Transverse colon (tissue), 3 donors: Measurements from ENCODE around the gene USF1.

ENCODE experiments used
- POLR2A ChIP-seq: fragments of 450-650 bp; IDR thresholded peaks from one replicate; pipeline ENCODE4 v1.6.1; 2016; ENCODE audit warnings: antibody characterized with exemption, mild to moderate bottlenecking, moderate library complexity
- TF ChIP-seq, protein P1 (sequence below), 5 experiments: fragments of 200-600 bp in 3 of 5; fragments of 450-650 bp in 2 of 5; sonication (generic) in 3 of 5; IDR thresholded peaks; 1 replicate in 2 of 5; 2 replicates in 3 of 5; pipeline ENCODE4 v1.5.1; 2016 to 2017; ENCODE audit warnings: antibody characterized with exemption in 5 of 5, inconsistent platforms in 3 of 5, mild to moderate bottlenecking in 2 of 5, moderate library complexity in 1 of 5

DNA sequence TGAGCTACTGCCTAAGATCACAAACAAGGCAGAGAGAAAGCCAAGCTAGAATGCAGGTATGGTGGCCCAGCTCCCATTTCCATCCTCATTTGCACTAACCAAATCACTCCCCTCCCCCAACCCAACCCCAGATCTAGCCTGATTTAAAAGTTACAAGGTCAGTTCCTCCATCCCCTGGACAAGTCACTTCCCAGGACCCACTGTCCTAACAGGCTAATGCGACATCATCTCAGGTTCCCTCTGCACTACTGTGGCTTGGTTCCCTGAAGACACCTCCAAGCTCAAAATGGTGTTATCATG, 27.2 kb downstream of the USF1 start:
- TF ChIP-seq, protein P1, sequence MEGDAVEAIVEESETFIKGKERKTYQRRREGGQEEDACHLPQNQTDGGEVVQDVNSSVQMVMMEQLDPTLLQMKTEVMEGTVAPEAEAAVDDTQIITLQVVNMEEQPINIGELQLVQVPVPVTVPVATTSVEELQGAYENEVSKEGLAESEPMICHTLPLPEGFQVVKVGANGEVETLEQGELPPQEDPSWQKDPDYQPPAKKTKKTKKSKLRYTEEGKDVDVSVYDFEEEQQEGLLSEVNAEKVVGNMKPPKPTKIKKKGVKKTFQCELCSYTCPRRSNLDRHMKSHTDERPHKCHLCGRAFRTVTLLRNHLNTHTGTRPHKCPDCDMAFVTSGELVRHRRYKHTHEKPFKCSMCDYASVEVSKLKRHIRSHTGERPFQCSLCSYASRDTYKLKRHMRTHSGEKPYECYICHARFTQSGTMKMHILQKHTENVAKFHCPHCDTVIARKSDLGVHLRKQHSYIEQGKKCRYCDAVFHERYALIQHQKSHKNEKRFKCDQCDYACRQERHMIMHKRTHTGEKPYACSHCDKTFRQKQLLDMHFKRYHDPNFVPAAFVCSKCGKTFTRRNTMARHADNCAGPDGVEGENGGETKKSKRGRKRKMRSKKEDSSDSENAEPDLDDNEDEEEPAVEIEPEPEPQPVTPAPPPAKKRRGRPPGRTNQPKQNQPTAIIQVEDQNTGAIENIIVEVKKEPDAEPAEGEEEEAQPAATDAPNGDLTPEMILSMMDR (IDR thresholded peaks at IDR 0.05), result no peak
- no peak for TF ChIP-seq POLR2A
